SKM-1 (cell line): ENCODE results near the gene IVL.

Source experiments
- DNase-seq: peaks from one replicate; lab custom pipeline; 2025; ENCODE audit not compliant: unreplicated experiment; lab: John Stamatoyannopoulos, UW

The IVL gene

GRCh38 chr1:152951711-152952110 is 43.4 kb downstream of the IVL start:
- no peak for DNase-seq

GRCh38 chr1:152953761-152954160 is 45.4 kb downstream of the IVL start:
- DNase-seq, result no peak

GRCh38 chr1:152954436-152954835 is 46.1 kb downstream of the IVL start:
- no peak for DNase-seq

- DNase-seq, result no peak
Measured at GRCh38 chr1:152957561-152957960, 49.2 kb downstream of the IVL start.

GRCh38 chr1:152959273-152959672 is 50.9 kb downstream of the IVL start:
- no peak for DNase-seq

- DNase-seq, result no peak
Measured at GRCh38 chr1:152959801-152960451, 51.6 kb downstream of the IVL start.

- no peak for DNase-seq
Measured at GRCh38 chr1:152960452-152961044, 52.2 kb downstream of the IVL start.
